CD4-positive, alpha-beta T cell treated with Interleukin-2 at 100 ng/mL for 4 hours (primary cell): ENCODE measurements around the gene PTPRT.

Source experiments
- DNase-seq: peaks from one replicate; pipeline ENCODE4 v3.0.0-alpha.2; 2020; ENCODE audit warnings: low spot score

The PTPRT gene

GRCh38 chr20:43189554-43190331 lies at the start of gene PTPRT:
TSS of gene PTPRT (minus strand) at chr20:43189906. CDS start at chr20:43189733, 173 bp downstream.
- DNase-seq, result no peak

GRCh38 chr20:43238833-43239232 lies 49.1 kb upstream of the PTPRT start:
- no peak for DNase-seq

- no peak for DNase-seq
Observed at GRCh38 chr20:43238266-43238665, 48.6 kb upstream of the PTPRT start.

GRCh38 chr20:43237651-43238168 lies 48.0 kb upstream of the PTPRT start:
- no peak for DNase-seq

GRCh38 chr20:43235998-43236397 lies 46.3 kb upstream of the PTPRT start:
- DNase-seq, result no peak

- no peak for DNase-seq
Observed at GRCh38 chr20:43231829-43232228, 42.1 kb upstream of the PTPRT start.

- no peak for DNase-seq
Observed at GRCh38 chr20:43229696-43230095, 40.0 kb upstream of the PTPRT start.

- DNase-seq, result no peak
Observed at GRCh38 chr20:43220612-43221011, 30.9 kb upstream of the PTPRT start.

GRCh38 chr20:43210901-43211300 lies 21.2 kb upstream of the PTPRT start:
- DNase-seq, result no peak

- DNase-seq, result no peak
Observed at GRCh38 chr20:43209831-43210230, 20.1 kb upstream of the PTPRT start.

- DNase-seq, result no peak
Observed at GRCh38 chr20:43205699-43206098, 16.0 kb upstream of the PTPRT start.

GRCh38 chr20:43202100-43202499 lies 12.4 kb upstream of the PTPRT start:
- no peak for DNase-seq

- no peak for DNase-seq
Observed at GRCh38 chr20:43198607-43199006, 8.9 kb upstream of the PTPRT start.

- no peak for DNase-seq
Observed at GRCh38 chr20:43196243-43196642, 6.5 kb upstream of the PTPRT start.

- no peak for DNase-seq
Observed at GRCh38 chr20:43194137-43194536, 4.4 kb upstream of the PTPRT start.

- no peak for DNase-seq
Observed at GRCh38 chr20:43193443-43193842, 3.7 kb upstream of the PTPRT start.

- DNase-seq, result no peak
Observed at GRCh38 chr20:43191946-43192863, 2.5 kb upstream of the PTPRT start.

GRCh38 chr20:43191143-43191542 lies 1.4 kb upstream of the PTPRT start:
- DNase-seq, result no peak

GRCh38 chr20:43190332-43190953 lies 737 bp upstream of the PTPRT start:
- no peak for DNase-seq

GRCh38 chr20:43188861-43189553 lies 699 bp downstream of the PTPRT start:
- no peak for DNase-seq

GRCh38 chr20:43188234-43188653 lies 1.5 kb downstream of the PTPRT start:
- no peak for DNase-seq
